Activated CD4-positive, alpha-beta T cell treated with anti-CD3 and anti-CD28 coated beads for 36 hours (primary cell): Measurements from ENCODE around the gene FANK1. TPM values are rescaled to one million over a fixed set of nuclear protein-coding genes. Genes with fewer than 3 reads are reported as not detected.
"Not testable (repeated sequence)": the region's sequence is repeated elsewhere in the genome, so short reads cannot be mapped to it uniquely, and the experiment has no call there.

Source experiments
- ATAC-seq: fragments of 200-7000 bp; cut with Tn5 transposase; one replicate; pipeline ENCODE4 v1.10.0; 2021; ENCODE audit warnings: mild to moderate bottlenecking, moderate library complexity
- CTCF ChIA-PET: fragments of 350-600 bp; sonication (Branson Sonifier 250); formaldehyde crosslinking; loops from one replicate; lab custom pipeline; 2021; ENCODE audit warnings: antibody characterized with exemption; lab: Charles Lee
- POLR2A ChIA-PET: fragments of 350-600 bp; sonication (Branson Sonifier 250); formaldehyde crosslinking; loops from one replicate; lab custom pipeline; 2021; ENCODE audit warnings: antibody characterized with exemption, inconsistent platforms; lab: Charles Lee
- DNase-seq: peaks from one replicate; pipeline ENCODE4 v3.0.0-alpha.2; 2020
- H3K27ac Mint-ChIP-seq: one replicate; pipeline ENCODE4 v1.8.0; 2021; ENCODE audit warnings: mixed read lengths
- H3K27me3 Mint-ChIP-seq: one replicate; pipeline ENCODE4 v1.8.0; 2021; ENCODE audit warnings: mixed read lengths
- H3K36me3 Mint-ChIP-seq: one replicate; pipeline ENCODE4 v1.8.0; 2021; ENCODE audit warnings: low read depth, mixed read lengths
- H3K4me1 Mint-ChIP-seq: one replicate; pipeline ENCODE4 v1.8.0; 2021; ENCODE audit warnings: mixed read lengths
- H3K4me3 Mint-ChIP-seq: one replicate; pipeline ENCODE4 v1.8.0; 2021; ENCODE audit warnings: mild to moderate bottlenecking, moderate library complexity, mixed read lengths
- H3K9me3 Mint-ChIP-seq: one replicate; pipeline ENCODE4 v1.8.0; 2021; ENCODE audit warnings: low read depth, mixed read lengths
- intact Hi-C, 2 experiments: fragments of 100-400 bp; cut with DNase I in 1 of 2; cut with micrococcal nuclease in 1 of 2; formaldehyde crosslinking; loops; one replicate each; pipeline versions ENCODE4 v1.14.2 to v1.15.1; 2022 to 2024; cut with DNase I, micrococcal nuclease
- total RNA-seq, 2 experiments: library from RNA; stranded (reverse); gene quantifications; one replicate each; pipeline ENCODE4 v1.2.3, GENCODE V29; 2021

Gene FANK1
- total RNA-seq, 2 experiments from 2014 or later, result 0.42 to 1.0 TPM

DNA sequence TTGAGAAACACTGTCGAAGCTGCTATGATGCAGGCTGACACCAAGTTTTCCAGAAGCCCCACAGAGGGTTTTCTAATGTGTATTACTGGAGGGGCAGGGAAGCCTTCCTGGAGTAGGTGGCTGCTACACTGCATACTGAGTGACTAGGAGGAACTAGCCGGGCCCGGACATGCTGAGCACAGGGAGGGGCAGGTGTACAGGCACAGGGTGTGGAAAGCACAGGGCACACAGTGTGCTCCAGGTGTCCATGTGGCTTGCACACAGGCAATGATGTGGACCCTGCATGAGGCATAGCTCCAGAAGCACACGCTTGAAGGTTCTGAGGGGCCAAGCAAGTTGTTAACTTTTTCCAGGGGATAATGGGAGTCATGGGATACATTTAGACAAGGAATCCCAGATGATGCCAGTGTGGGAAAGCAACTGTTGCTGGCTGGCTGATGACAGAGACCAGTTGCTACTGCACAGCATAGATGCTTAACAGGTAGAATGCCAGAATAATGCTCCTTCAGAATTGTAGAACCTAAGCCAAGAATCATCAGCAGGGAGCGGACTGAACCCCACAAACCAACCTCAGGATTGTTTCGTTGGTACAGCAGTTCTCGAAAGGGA, 29.8 kb upstream of the FANK1 start:
- H3K9me3 Mint-ChIP-seq, result no peaks in the 10 kb centered on the region
- no peaks in the 10 kb centered on the region for H3K36me3 Mint-ChIP-seq
- H3K27ac Mint-ChIP-seq, result no peak overlapping the region
- no peak overlapping the region for H3K4me3 Mint-ChIP-seq
- POLR2A ChIA-PET, result no interaction called here
- no peaks in the 10 kb centered on the region for H3K27me3 Mint-ChIP-seq
- DNase-seq (no peak), ATAC-seq (no peak)
- no peaks in the 10 kb centered on the region for H3K4me1 Mint-ChIP-seq
- CTCF ChIA-PET, result no interaction called here
- intact Hi-C loops, result loop anchor here in 1 of 2 experiments (2.0 kb wide), 1 partner anchor 882 kb away; no protein-coding TSS in a partner anchor

DNA sequence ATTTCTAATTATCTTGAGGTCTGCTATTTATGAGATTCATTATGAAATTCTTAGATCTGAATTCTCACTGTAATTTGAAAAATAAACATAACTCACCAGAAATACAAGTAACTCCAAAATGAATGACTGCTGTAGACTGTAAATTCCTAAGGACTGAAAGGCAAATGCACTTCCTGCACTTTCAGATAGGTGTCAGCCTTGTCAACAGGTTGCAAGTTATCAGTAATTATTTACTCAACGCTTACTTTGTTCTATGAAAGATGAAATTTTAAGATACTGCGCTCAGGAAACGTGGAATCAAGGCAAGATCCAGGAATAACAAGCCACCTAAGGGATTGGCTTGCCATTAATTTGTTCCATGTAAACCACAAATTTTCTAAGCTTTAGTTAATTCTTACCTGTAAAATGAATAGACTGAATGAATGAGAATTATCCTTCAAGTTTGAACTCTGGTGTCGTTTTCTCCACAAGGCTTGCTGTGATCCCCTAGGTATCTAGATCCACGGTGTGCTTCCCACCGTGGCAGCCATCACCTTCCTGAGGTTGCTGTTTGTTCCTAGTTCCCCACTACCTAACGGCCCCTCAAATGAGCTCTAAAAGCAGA, 27.9 kb upstream of the FANK1 start:
- DNase-seq, result peak; percentile 10
- ChIA-PET CTCF (interaction anchor here (0.6 to 1.2 kb wide), 5 partner anchors 12 to 991 kb away, joined by 3 to 5 read pairs (median 3); no protein-coding TSS in a partner anchor), POLR2A (no interaction called here)
- H3K27me3 Mint-ChIP-seq, result no peaks in the 10 kb centered on the region
- no peak for ATAC-seq
- no peaks in the 10 kb centered on the region for H3K4me1 Mint-ChIP-seq
- H3K9me3 Mint-ChIP-seq, result no peaks in the 10 kb centered on the region
- H3K36me3 Mint-ChIP-seq, result no peaks in the 10 kb centered on the region
- H3K4me3 Mint-ChIP-seq, result no peak overlapping the region
- H3K27ac Mint-ChIP-seq, result no peak overlapping the region
- intact Hi-C loops, result no loop called here

DNA sequence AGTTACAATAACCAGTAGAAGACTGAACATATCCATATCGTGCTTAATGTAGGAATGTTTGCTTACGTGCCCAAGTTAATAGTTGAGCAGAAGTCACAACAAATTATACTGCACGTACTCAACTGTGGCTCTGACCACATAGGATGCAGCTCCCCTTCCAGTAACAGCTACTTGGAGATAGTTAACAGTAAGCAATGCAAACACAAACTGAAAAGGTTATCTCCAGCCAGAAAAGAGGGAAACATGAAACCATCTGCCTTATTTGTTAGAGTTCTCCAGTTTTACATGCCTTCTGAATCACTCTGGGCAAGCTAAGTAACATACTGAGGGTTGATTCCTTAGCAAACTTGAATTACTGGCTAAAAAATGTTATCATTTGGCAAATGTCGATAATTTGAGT, 25.0 kb upstream of the FANK1 start:
- H3K36me3 Mint-ChIP-seq, result peaks cover 11% of the 10 kb centered on the region
- H3K4me3 Mint-ChIP-seq, result no peak overlapping the region
- H3K27ac Mint-ChIP-seq, result no peak overlapping the region
- no peaks in the 10 kb centered on the region for H3K4me1 Mint-ChIP-seq
- H3K9me3 Mint-ChIP-seq, result no peaks in the 10 kb centered on the region
- ChIA-PET CTCF (no interaction called here), POLR2A (no interaction called here)
- ATAC-seq (no peak), DNase-seq (no peak)
- no peaks in the 10 kb centered on the region for H3K27me3 Mint-ChIP-seq
- intact Hi-C loops, result no loop called here

DNA sequence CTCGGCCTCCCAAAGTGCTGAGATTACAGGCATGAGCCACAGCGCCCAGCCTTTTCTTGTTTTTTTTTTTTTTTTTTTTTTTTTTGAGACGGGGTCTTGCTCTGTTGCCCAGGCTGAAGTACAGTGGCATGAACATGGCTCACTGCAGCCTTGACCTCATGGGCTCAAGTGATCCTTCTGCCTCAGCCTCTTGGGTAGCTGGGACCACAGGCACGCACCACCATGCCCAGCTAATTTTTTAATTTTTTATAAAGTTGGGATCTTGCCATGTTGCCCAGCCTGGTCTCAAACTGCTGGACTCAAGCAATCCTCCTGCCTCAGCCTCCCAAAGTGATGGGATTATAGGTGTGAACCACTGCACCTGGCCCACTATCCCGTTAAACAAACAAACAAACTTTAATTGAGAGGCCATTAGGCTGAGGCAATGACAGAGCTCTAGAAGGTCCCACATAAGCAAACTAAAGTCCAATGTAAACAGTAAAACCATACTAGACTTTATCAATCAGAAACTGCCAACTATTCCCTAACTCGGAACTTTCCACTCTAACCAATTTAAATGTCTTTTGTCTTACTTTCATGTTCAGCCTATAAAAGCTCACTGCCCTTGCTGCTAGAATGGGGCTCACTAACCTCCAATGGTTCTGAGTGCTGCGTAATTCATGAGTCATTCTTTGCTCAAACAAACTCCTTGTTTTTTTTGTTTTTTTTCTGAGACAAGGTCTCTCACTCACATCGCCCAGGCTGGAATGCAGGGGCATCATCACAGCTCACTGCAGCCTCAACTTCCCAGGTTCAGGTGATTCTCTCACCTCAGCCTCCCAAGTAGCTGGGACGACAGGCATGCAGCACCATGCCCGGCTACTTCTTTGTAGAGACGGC, 17.2 kb upstream of the FANK1 start:
- H3K36me3 Mint-ChIP-seq, result peaks cover 18% of the 10 kb centered on the region
- H3K4me3 Mint-ChIP-seq, result no peak overlapping the region
- no peaks in the 10 kb centered on the region for H3K9me3 Mint-ChIP-seq
- no peak for ATAC-seq
- intact Hi-C loops, result no loop called here
- no peak overlapping the region for H3K27ac Mint-ChIP-seq
- no peak for DNase-seq
- no peaks in the 10 kb centered on the region for H3K27me3 Mint-ChIP-seq
- H3K4me1 Mint-ChIP-seq, result no peaks in the 10 kb centered on the region
- ChIA-PET POLR2A (interaction anchor here (0.6 kb wide), 1 partner anchor 14 kb away, joined by 3 read pairs; no protein-coding TSS in a partner anchor), CTCF (no interaction called here)

DNA sequence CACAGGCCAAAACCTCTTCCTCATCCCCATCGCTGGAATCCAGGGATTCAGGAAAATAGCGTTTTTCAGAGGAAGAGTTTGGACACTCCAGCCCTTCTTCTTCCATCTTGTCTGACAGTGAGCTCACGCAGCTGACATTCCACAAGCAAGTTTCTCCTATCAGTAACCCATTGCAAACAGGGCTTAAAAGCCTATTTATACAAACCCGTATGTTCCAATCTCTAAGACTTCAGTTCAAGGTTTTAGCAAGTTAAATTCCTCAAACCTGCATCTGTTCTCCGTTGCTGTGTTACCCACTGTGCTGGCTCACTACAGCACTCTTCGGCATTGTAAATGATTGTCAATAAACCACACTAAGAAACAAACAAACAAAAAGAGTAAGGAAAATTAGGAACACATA, 15.6 kb upstream of the FANK1 start:
- no peak overlapping the region for H3K27ac Mint-ChIP-seq

DNA sequence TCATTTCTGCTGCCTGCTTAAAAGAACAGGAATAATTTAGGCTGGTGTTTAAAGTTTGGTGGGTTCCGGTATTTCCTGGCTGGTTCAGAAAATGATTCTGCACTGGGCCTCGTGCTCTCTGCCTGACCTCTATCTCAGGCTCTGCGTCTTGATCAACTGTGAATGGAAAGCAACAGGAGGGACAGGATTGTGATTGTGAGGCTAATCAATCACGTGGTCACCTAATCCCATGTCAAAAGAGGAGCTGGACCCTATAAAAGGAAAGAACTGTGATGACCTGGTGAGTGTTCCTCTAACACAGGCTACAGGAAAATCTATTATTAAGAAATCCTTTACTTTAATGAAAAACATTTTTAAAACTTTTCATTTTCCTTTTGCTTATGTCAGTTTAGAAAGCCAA, 15.2 kb upstream of the FANK1 start, which contains the start of gene DHX32:
TSS of gene DHX32 (minus strand) at position 101 of the 400 bp plus-strand sequence. CDS start 468 bp downstream, outside the sequence.
- peaks cover 9% of the 10 kb centered on the region for H3K36me3 Mint-ChIP-seq
- no peaks in the 10 kb centered on the region for H3K4me1 Mint-ChIP-seq
- no peak for DNase-seq
- CTCF ChIA-PET, result no interaction called here
- ATAC-seq, result no peak
- no peak within 1 kb of the TSS for H3K27ac Mint-ChIP-seq
- H3K9me3 Mint-ChIP-seq, result no peaks in the 10 kb centered on the region
- no peak within 1 kb of the TSS for H3K4me3 Mint-ChIP-seq
- POLR2A ChIA-PET, result no interaction called here
- intact Hi-C loops, result no loop called here
- no peaks in the 10 kb centered on the region for H3K27me3 Mint-ChIP-seq

More for the DNA sequence above, 15.6 kb upstream of the FANK1 start:
- Mint-ChIP-seq H3K4me1 (no peaks in the 10 kb centered on the region), H3K9me3 (no peaks in the 10 kb centered on the region), H3K4me3 (no peak overlapping the region), H3K36me3 (peaks cover 12% of the 10 kb centered on the region), H3K27me3 (no peaks in the 10 kb centered on the region)
- no peak for DNase-seq
- CTCF ChIA-PET, result interaction anchor here (0.8 kb wide), 1 partner anchor 12 kb away, joined by 5 read pairs; no protein-coding TSS in a partner anchor
- intact Hi-C loops, result no loop called here
- POLR2A ChIA-PET, result no interaction called here
- ATAC-seq, result no peak

DNA sequence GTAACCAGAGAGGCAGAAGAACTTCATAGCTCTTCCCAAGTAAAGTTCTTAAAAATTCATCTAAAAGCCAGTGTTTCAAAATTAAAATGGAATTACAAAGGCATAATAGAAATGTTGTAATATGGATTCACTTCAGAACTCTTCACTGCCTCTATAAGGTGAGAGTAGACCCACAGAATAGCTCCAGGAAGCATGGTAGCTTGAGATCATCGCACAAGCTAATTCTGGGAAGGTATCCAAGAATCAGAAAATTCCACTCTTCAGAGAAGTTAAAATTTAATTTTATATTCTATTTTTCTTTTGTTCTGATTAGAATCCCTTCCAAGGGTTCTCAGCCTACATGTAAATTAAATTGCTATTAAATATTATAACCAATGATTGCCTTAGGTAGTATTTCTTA, 13.8 kb upstream of the FANK1 start:
- Mint-ChIP-seq H3K27me3 (no peaks in the 10 kb centered on the region), H3K4me3 (no peak overlapping the region), H3K9me3 (no peaks in the 10 kb centered on the region), H3K27ac (no peak overlapping the region), H3K4me1 (no peaks in the 10 kb centered on the region), H3K36me3 (peaks cover 6% of the 10 kb centered on the region)
- DNase-seq (no peak), ATAC-seq (no peak)
- ChIA-PET CTCF (interaction anchor here (0.7 kb wide), 1 partner anchor 1441 kb away, joined by 3 read pairs; no protein-coding TSS in a partner anchor), POLR2A (no interaction called here)
- intact Hi-C loops, result no loop called here

DNA sequence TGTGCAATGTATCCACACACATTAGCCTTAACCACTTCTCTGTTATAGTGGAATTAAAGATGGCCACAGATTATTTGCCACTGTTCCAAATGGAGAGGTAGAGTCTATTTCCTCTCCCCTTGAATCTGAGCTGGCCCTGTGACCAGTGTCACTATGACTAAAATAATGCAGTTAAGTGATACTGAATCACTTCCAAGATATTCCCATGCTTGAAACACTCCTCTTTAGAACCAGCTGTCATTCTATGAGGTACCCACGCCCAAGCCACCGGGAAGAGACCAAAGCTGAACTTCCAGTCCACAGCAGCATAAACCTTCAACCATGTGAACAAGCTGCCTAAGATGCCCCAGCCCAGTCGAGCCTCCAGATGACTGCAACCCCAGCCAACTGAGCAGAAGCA, 13.2 kb upstream of the FANK1 start:
- no peak overlapping the region for H3K4me3 Mint-ChIP-seq
- no peaks in the 10 kb centered on the region for H3K9me3 Mint-ChIP-seq
- no peaks in the 10 kb centered on the region for H3K27me3 Mint-ChIP-seq
- intact Hi-C loops, result no loop called here
- no peak overlapping the region for H3K27ac Mint-ChIP-seq
- no peak for ATAC-seq
- no peaks in the 10 kb centered on the region for H3K4me1 Mint-ChIP-seq
- ChIA-PET POLR2A (no interaction called here), CTCF (interaction anchor here (0.7 kb wide), 2 partner anchors 1072 to 1441 kb away, joined by 3 read pairs; no protein-coding TSS in a partner anchor)
- H3K36me3 Mint-ChIP-seq, result peaks cover 6% of the 10 kb centered on the region
- DNase-seq, result no peak

DNA sequence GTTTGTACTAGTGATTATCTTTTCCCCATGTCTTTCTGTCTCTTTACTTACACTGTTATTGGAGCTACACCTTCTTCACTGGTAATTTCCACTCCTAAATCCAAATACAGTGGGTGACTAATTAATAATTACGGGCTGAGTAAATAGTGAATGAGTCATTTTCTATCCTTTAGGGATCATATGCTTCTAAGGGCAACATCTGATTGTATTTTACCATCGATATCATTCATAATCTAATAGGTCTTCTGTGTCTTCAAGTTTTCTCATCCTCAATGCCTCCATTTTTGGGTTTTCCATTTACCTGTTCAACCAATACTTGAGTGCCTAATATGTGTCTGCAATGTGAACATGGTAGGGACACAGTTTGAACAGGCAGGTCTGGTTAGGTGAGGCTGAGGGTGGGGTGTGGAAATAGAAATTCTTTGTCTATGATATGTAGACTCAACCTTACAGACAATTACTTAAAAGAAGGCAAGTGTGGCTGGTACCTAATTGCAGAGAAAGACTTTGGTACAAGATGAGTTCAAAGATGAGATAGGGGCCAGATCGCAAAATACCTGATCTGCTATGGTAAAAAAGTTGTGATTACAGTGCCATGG, 9.4 kb upstream of the FANK1 start:
- no peak for ATAC-seq
- Mint-ChIP-seq H3K4me1 (no peaks in the 10 kb centered on the region), H3K36me3 (no peaks in the 10 kb centered on the region), H3K4me3 (no peak overlapping the region), H3K27ac (no peak overlapping the region), H3K9me3 (peaks cover 2% of the 10 kb centered on the region), H3K27me3 (no peaks in the 10 kb centered on the region)
- intact Hi-C loops, result no loop called here
- CTCF ChIA-PET, result no interaction called here
- POLR2A ChIA-PET, result no interaction called here
- DNase-seq, result no peak

DNA sequence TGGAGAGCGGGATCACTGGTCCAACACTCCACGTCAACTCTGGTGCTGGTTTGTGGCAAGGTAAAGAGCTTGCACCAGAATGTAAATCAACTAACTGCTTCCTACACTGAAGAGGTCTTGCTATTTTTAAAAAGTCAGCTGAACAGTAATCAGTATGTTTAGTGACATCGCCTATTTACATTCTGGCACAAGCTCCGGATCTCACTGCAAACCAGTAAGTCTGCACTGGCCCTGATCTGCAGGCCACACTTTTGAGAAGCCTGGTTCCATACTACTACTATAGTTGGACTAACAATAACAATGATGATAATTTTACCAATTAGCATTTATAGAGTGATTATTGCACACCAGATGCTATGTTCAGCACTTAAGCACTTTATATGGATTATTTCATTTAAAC, 6.9 kb upstream of the FANK1 start:
- POLR2A ChIA-PET, H3K4me3 Mint-ChIP-seq, intact Hi-C loops, H3K9me3 Mint-ChIP-seq, CTCF ChIA-PET, H3K4me1 Mint-ChIP-seq, DNase-seq, ATAC-seq, H3K27ac Mint-ChIP-seq, H3K27me3 Mint-ChIP-seq, H3K36me3 Mint-ChIP-seq: not testable (repeated sequence)

DNA sequence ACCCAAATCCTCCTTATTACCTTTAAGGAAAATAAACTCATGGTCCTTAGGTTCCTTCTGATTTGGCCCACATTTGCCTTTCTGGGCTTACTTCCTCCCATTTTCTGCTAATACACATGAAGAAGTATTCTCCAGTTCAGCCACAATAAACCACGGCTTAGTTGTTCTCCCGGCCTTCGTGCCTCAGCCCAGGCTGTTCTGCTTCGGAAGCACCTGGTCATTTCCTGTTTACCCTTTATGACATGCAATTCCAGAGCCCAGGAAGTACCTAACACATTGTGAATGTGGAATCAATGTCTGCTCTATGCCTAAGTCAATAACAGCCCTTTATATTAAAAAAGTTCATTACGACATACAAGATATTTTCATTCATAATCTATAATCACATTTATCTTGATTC, 4.0 kb upstream of the FANK1 start:
- H3K36me3 Mint-ChIP-seq, H3K27ac Mint-ChIP-seq, H3K4me1 Mint-ChIP-seq, CTCF ChIA-PET, DNase-seq, H3K4me3 Mint-ChIP-seq, ATAC-seq, intact Hi-C loops, POLR2A ChIA-PET, H3K9me3 Mint-ChIP-seq: not testable (repeated sequence)
- H3K27me3 Mint-ChIP-seq, result peaks cover 10% of the 10 kb centered on the region
